WTC11 (cell line): ENCODE measurements around the gene DOC2A. TPM values are rescaled to one million over a fixed set of nuclear protein-coding genes. Genes with fewer than 3 reads are reported as not detected.

Experiments used
- ATAC-seq: fragments of 200-7000 bp; cut with Tn5 transposase; 2 replicates; pipeline ENCODE4 v1.10.0; 2021; ENCODE audit warnings: mild to moderate bottlenecking, moderate library complexity
- CTCF ChIA-PET: fragments of 300-600 bp; sonication (Branson Sonifier 250); formaldehyde crosslinking; loops from one replicate; lab custom pipeline; 2021; ENCODE audit warnings: antibody characterized with exemption; lab: Charles Lee
- POLR2A ChIA-PET: fragments of 350-600 bp; sonication (Branson Sonifier 250); formaldehyde crosslinking; loops from one replicate; lab custom pipeline; 2021; ENCODE audit warnings: antibody characterized with exemption; lab: Charles Lee
- DNase-seq: peaks from one replicate; pipeline ENCODE4 v3.0.0; 2021; ENCODE audit warnings: low spot score
- H3K27ac Mint-ChIP-seq: 2 replicates; pipeline ENCODE4 v1.8.0; 2021; ENCODE audit warnings: mixed read lengths
- H3K27me3 Mint-ChIP-seq: 2 replicates; pipeline ENCODE4 v1.8.0; 2021; ENCODE audit warnings: low read depth, mild to moderate bottlenecking, moderate library complexity, mixed read lengths
- H3K36me3 Mint-ChIP-seq: 2 replicates; pipeline ENCODE4 v1.8.0; 2021; ENCODE audit warnings: mixed read lengths
- H3K4me1 Mint-ChIP-seq: 2 replicates; pipeline ENCODE4 v1.8.0; 2022; ENCODE audit warnings: mixed read lengths
- H3K4me3 Mint-ChIP-seq: 2 replicates; pipeline ENCODE4 v1.8.0; 2021; ENCODE audit warnings: mild to moderate bottlenecking, moderate library complexity, mixed read lengths
- H3K9me3 Mint-ChIP-seq: 2 replicates; pipeline ENCODE4 v1.8.0; 2021; ENCODE audit warnings: mixed read lengths
- ATF1 ChIP-seq: sonication (generic); formaldehyde crosslinking; IDR thresholded peaks from 2 replicates; pipeline ENCODE4 v1.8.1; 2023; ENCODE audit warnings: mild to moderate bottlenecking, moderate library complexity, missing genetic modification reagents
- ATF3 ChIP-seq: sonication (generic); formaldehyde crosslinking; conservative IDR thresholded peaks from 2 replicates; pipeline ENCODE4 v1.8.1; 2022; ENCODE audit warnings: mild to moderate bottlenecking, missing genetic modification reagents
- CTCF ChIP-seq: fragments of 200-600 bp; IDR thresholded peaks from 2 replicates; pipeline ENCODE4 v1.8.0; 2022; ENCODE audit warnings: antibody characterized with exemption
- ERG ChIP-seq: fragments of 250-450 bp; sonication (Bioruptor Pico); IDR thresholded peaks from 2 replicates; pipeline ENCODE4 v1.8.0; 2021; ENCODE audit warnings: mild to moderate bottlenecking
- FOXJ3 ChIP-seq: sonication (generic); formaldehyde crosslinking; IDR thresholded peaks from 2 replicates; pipeline ENCODE4 v1.9.0; 2021; ENCODE audit warnings: missing genetic modification reagents, mild to moderate bottlenecking, borderline replicate concordance
- GRHL2 ChIP-seq: fragments of 250-450 bp; sonication (Bioruptor Pico); IDR thresholded peaks from 2 replicates; pipeline ENCODE4 v1.8.0; 2022; ENCODE audit warnings: mild to moderate bottlenecking, moderate library complexity; ENCODE audit not compliant: insufficient replicate concordance, severe bottlenecking
- KAT7 ChIP-seq: sonication (generic); formaldehyde crosslinking; IDR thresholded peaks from 2 replicates; pipeline ENCODE4 v1.8.1; 2023; ENCODE audit warnings: missing genetic modification reagents, mild to moderate bottlenecking, borderline replicate concordance
- MLX ChIP-seq: sonication (generic); formaldehyde crosslinking; IDR thresholded peaks from 2 replicates; pipeline ENCODE4 v1.8.1; 2023; ENCODE audit warnings: mild to moderate bottlenecking, missing genetic modification reagents, moderate library complexity
- NFATC4 ChIP-seq: fragments of 250-450 bp; sonication (Bioruptor Pico); IDR thresholded peaks from 2 replicates; pipeline ENCODE4 v1.9.0; 2021; ENCODE audit warnings: mild to moderate bottlenecking
- PRDM15 ChIP-seq: sonication (generic); formaldehyde crosslinking; IDR thresholded peaks from 2 replicates; pipeline ENCODE4 v1.8.0; 2022; ENCODE audit warnings: missing genetic modification reagents
- SMAD3 ChIP-seq: sonication (generic); formaldehyde crosslinking; IDR thresholded peaks from 2 replicates; pipeline ENCODE4 v1.8.0; 2022; ENCODE audit warnings: missing genetic modification reagents, mild to moderate bottlenecking, borderline replicate concordance
- SP1 ChIP-seq: sonication (generic); formaldehyde crosslinking; conservative IDR thresholded peaks from 2 replicates; pipeline ENCODE4 v1.8.1; 2022; ENCODE audit warnings: missing genetic modification reagents
- TEAD4 ChIP-seq: sonication (generic); formaldehyde crosslinking; IDR thresholded peaks from 2 replicates; pipeline ENCODE4 v1.8.0; 2022; ENCODE audit warnings: mild to moderate bottlenecking, missing genetic modification reagents
- ZBTB21 ChIP-seq: sonication (generic); formaldehyde crosslinking; IDR thresholded peaks from 2 replicates; pipeline ENCODE4 v1.8.1; 2023; ENCODE audit warnings: mild to moderate bottlenecking, missing genetic modification reagents, borderline replicate concordance
- ZNF671 ChIP-seq: fragments of 250-450 bp; sonication (Bioruptor Pico); IDR thresholded peaks from 2 replicates; pipeline ENCODE4 v1.8.0; 2021; ENCODE audit warnings: mild to moderate bottlenecking
- ZSCAN18 ChIP-seq: fragments of 250-450 bp; sonication (Bioruptor Pico); IDR thresholded peaks from 2 replicates; pipeline ENCODE4 v2.1.2; 2022; ENCODE audit warnings: mild to moderate bottlenecking, moderate library complexity
- total RNA-seq: library from RNA; stranded (reverse); gene quantifications from 3 replicates; pipeline ENCODE4 v1.2.3, GENCODE V29; 2021

The DOC2A gene
- total RNA-seq, 1 experiment from 2014 or later, result 10.8 TPM

GRCh38 chr16:30027588-30028437 is 17.0 kb upstream of the DOC2A start:
- H3K36me3 Mint-ChIP-seq, result no peaks in the 10 kb centered on the region
- H3K4me1 Mint-ChIP-seq, result peaks cover 35% of the 10 kb centered on the region
- ChIA-PET POLR2A (interaction anchor here (0.9 kb wide), 1 partner anchor 46 kb away, joined by 3 read pairs; no protein-coding TSS in a partner anchor), CTCF (interaction anchor here (0.6 to 1.6 kb wide), 12 partner anchors 10 to 402 kb away, joined by 3 to 6 read pairs (median 3); partner anchors contain the start of genes DCTPP1 and SEZ6L2)
- H3K4me3 Mint-ChIP-seq, result no peak overlapping the region
- H3K27ac Mint-ChIP-seq, result no peak overlapping the region
- peaks cover 13% of the 10 kb centered on the region for H3K27me3 Mint-ChIP-seq
- ATAC-seq, result no peak; the same call in 1 of the 2 replicates
- no peak for TF ChIP-seq ERG (CRISPR knock-in tag)
- TF ChIP-seq ATF1 (CRISPR knock-in tag), result no peak
- TF ChIP-seq SP1 (CRISPR knock-in tag), result no peak
- no peak for TF ChIP-seq NFATC4 (CRISPR knock-in tag)
- TF ChIP-seq ZBTB21 (CRISPR knock-in tag), result no peak
- DNase-seq, result no peak
- no peaks in the 10 kb centered on the region for H3K9me3 Mint-ChIP-seq

GRCh38 chr16:30026449-30026848 is 15.6 kb upstream of the DOC2A start:
- no peaks in the 10 kb centered on the region for H3K36me3 Mint-ChIP-seq
- H3K27me3 Mint-ChIP-seq, result peaks cover 5% of the 10 kb centered on the region; the same call in 1 of the 2 replicates
- no peak for TF ChIP-seq CTCF
- ATAC-seq, result no peak
- no peak overlapping the region for H3K27ac Mint-ChIP-seq
- no peaks in the 10 kb centered on the region for H3K9me3 Mint-ChIP-seq
- no peak overlapping the region for H3K4me3 Mint-ChIP-seq
- no peak for DNase-seq
- ChIA-PET POLR2A (no interaction called here), CTCF (no interaction called here)
- peaks cover 25% of the 10 kb centered on the region for H3K4me1 Mint-ChIP-seq

GRCh38 chr16:30025574-30025973 is 14.7 kb upstream of the DOC2A start:
- Mint-ChIP-seq H3K27ac (no peak overlapping the region), H3K36me3 (no peaks in the 10 kb centered on the region), H3K27me3 (0 out of 2 replicates have a peak, but pooled peaks cover 4% of the 10 kb centered on the region), H3K9me3 (no peaks in the 10 kb centered on the region), H3K4me1 (peaks cover 27% of the 10 kb centered on the region), H3K4me3 (no peak overlapping the region)
- ATAC-seq (no peak), DNase-seq (no peak)
- ChIA-PET CTCF (interaction anchor here (1.8 kb wide), 1 partner anchor 67 kb away, joined by 6 read pairs; no protein-coding TSS in a partner anchor), POLR2A (no interaction called here)
- TF ChIP-seq PRDM15 (CRISPR knock-in tag) (no peak), KAT7 (CRISPR knock-in tag) (no peak), CTCF (no peak), TEAD4 (CRISPR knock-in tag) (no peak), ZSCAN18 (CRISPR knock-in tag) (no peak), GRHL2 (no peak), FOXJ3 (no peak), MLX (CRISPR knock-in tag) (no peak), SMAD3 (CRISPR knock-in tag) (no peak), ATF3 (CRISPR knock-in tag) (no peak), ZNF671 (CRISPR knock-in tag) (no peak)
